Measurements from ENCODE around the gene APOD. TPM values are rescaled to one million over a fixed set of nuclear protein-coding genes. Genes with fewer than 3 reads are reported as not detected.

APOD gene
- total and polyA plus RNA-seq, 9 of the 15 experiments (the other 6 are each of a cell fraction or from before 2014, with no cell fraction given) = 0.18 to 0.50 (median 0.35) TPM; not detected in 1

GRCh38 chr3:195597229-195597628 lies 13.5 kb upstream of the APOD start:
- 3% methylated on average over 2 of the region's 2 CpGs for WGBS (ENCODE audit: insufficient coverage, low coverage, missing lambda C conversion rate)
- Histone ChIP-seq H3K36me3 (ENCODE audit: control insufficient read depth, insufficient read depth, low read length) (no peaks in the 10 kb centered on the region), H3K4me2 (ENCODE audit: insufficient read depth, low read length) (no peak overlapping the region), H2AFZ (ENCODE audit: low read depth, low read length) (no peak overlapping the region), H3K27me3 (ENCODE audit: control insufficient read depth in 2 of 2, insufficient read depth in 2 of 2, low read length in 2 of 2) (peaks cover 11 to 30% of the 10 kb centered on the region in 2 experiments), H3K27ac (ENCODE audit: extremely low read depth, low read depth, low read length) (no peak overlapping the region), H3K4me3 (no peak overlapping the region), H4K20me1 (replicated peaks; ENCODE audit: control insufficient read depth, insufficient read depth, low read length) (no peaks in the 10 kb centered on the region), H3K9me3 (replicated peaks; ENCODE audit: control insufficient read depth, insufficient read depth, low read depth, low read length) (no peaks in the 10 kb centered on the region), H3K4me1 (replicated peaks in 1 of 2; ENCODE audit: control insufficient read depth in 2 of 2, insufficient read depth in 2 of 2, low read length in 2 of 2) (no peaks in the 10 kb centered on the region; a peak in 3 of 5 replicates), H3K79me2 (ENCODE audit: control insufficient read depth, insufficient read depth, low read length) (no peaks in the 10 kb centered on the region), H3K9ac (ENCODE audit: insufficient read depth in 1 of 2, low read depth in 2 of 2, low read length in 2 of 2) (no peak overlapping the region), H3K9me1 (ENCODE audit: control insufficient read depth, insufficient read depth, low read length) (peaks cover 3% of the 10 kb centered on the region)
- intact Hi-C loops (cut with micrococcal nuclease) = no loop called here
- ChIA-PET CTCF (ENCODE audit: low intra/inter-chr PET ratio) (no interaction called here), POLR2A (interaction anchor here (1.2 to 1.9 kb wide), 2 partner anchors 13 to 18 kb away, joined by 5 to 6 read pairs; partner anchors contain the start of gene APOD)
- TF ChIP-seq COPS2 (conservative IDR thresholded peaks at IDR 0.05) (no peak), PHF20 (IDR thresholded peaks at IDR 0.05; ENCODE audit: partially characterized antibody) (no peak), KDM2B (CRISPR knock-in tag; IDR thresholded peaks at IDR 0.05) (no peak), SREBF1 (IDR thresholded peaks at IDR 0.05; ENCODE audit: borderline replicate concordance, low read depth, low read length) (no peak), BRD9 (IDR thresholded peaks at IDR 0.05; ENCODE audit: low read depth, partially characterized antibody) (no peak), ZNF217 (CRISPR knock-in tag; IDR thresholded peaks at IDR 0.05) (no peak)
- DNase-seq (ENCODE audit: extremely low read depth in 1 of 4, low spot score in 3 of 4) (no peak), FAIRE-seq (no peak), ATAC-seq (no peak)
- in situ Hi-C loops (cut with MboI) = no loop called here
- no TSS peak for BruUV-seq (replicated peaks)

GRCh38 chr3:195596765-195597171 lies 13.0 kb upstream of the APOD start:
- Histone ChIP-seq H3K9ac (ENCODE audit: insufficient read depth in 1 of 2, low read depth in 2 of 2, low read length in 2 of 2) (no peak overlapping the region), H2AFZ (ENCODE audit: low read depth, low read length) (no peak overlapping the region), H3K4me3 (no peak overlapping the region), H4K20me1 (replicated peaks; ENCODE audit: control insufficient read depth, insufficient read depth, low read length) (no peaks in the 10 kb centered on the region), H3K9me3 (replicated peaks; ENCODE audit: control insufficient read depth, insufficient read depth, low read depth, low read length) (no peaks in the 10 kb centered on the region), H3K27me3 (ENCODE audit: control insufficient read depth in 2 of 2, insufficient read depth in 2 of 2, low read length in 2 of 2) (peaks cover 11 to 35% of the 10 kb centered on the region in 2 experiments), H3K4me2 (ENCODE audit: insufficient read depth, low read length) (no peak overlapping the region), H3K27ac (ENCODE audit: extremely low read depth, low read depth, low read length) (no peak overlapping the region), H3K36me3 (ENCODE audit: control insufficient read depth, insufficient read depth, low read length) (no peaks in the 10 kb centered on the region), H3K9me1 (ENCODE audit: control insufficient read depth, insufficient read depth, low read length) (peaks cover 6% of the 10 kb centered on the region), H3K4me1 (replicated peaks in 1 of 2; ENCODE audit: control insufficient read depth in 2 of 2, insufficient read depth in 2 of 2, low read length in 2 of 2) (no peaks in the 10 kb centered on the region; a peak in 2 of 5 replicates), H3K79me2 (ENCODE audit: control insufficient read depth, insufficient read depth, low read length) (no peaks in the 10 kb centered on the region)
- ChIA-PET POLR2A (interaction anchor here (1.2 to 1.9 kb wide), 2 partner anchors 13 to 18 kb away, joined by 5 to 6 read pairs; partner anchors contain the start of gene APOD), CTCF (ENCODE audit: low intra/inter-chr PET ratio) (no interaction called here)
- ATAC-seq (no peak), FAIRE-seq (no peak), DNase-seq (ENCODE audit: extremely low read depth in 1 of 4, low spot score in 3 of 4) (no peak)
- WGBS (ENCODE audit: insufficient coverage, low coverage, missing lambda C conversion rate) = 4% methylated on average over 3 of the region's 3 CpGs
- no peak for TF ChIP-seq HMGXB4 (CRISPR knock-in tag; IDR thresholded peaks at IDR 0.05)
- no peak for TF ChIP-seq ZNF644 (tag; IDR thresholded peaks at IDR 0.05; ENCODE audit: low read depth)
- TF ChIP-seq ZNF592 (IDR thresholded peaks at IDR 0.05) = no peak
- TF ChIP-seq NFIC (IDR thresholded peaks at IDR 0.05) = peak; percentile 16; the same call in 1 of the 2 replicates
- BruUV-seq (replicated peaks) = no TSS peak
- in situ Hi-C loops (cut with MboI) = no loop called here
- intact Hi-C loops (cut with micrococcal nuclease) = no loop called here
